HFF-Myc (cell line): ENCODE measurements around the gene RAB3C.

Experiments
- DNase-seq: peaks from one replicate; pipeline ENCODE4 v3.0.0-alpha.2; 2011; ENCODE audit warnings: low read depth; ENCODE audit errors: extremely low read depth
- H3K4me3 ChIP-seq: replicated peaks from 2 replicates; pipeline ENCODE4 v1.5.1; 2011; ENCODE audit warnings: low read depth, mild to moderate bottlenecking, control low read depth, low read length
- TF ChIP-seq, protein P1 (sequence below): IDR thresholded peaks from 2 replicates; pipeline ENCODE4 v1.5.1; 2012; ENCODE audit warnings: mild to moderate bottlenecking, low read depth, low read length, control low read depth; ENCODE audit errors: missing control alignments

Gene RAB3C

DNA sequence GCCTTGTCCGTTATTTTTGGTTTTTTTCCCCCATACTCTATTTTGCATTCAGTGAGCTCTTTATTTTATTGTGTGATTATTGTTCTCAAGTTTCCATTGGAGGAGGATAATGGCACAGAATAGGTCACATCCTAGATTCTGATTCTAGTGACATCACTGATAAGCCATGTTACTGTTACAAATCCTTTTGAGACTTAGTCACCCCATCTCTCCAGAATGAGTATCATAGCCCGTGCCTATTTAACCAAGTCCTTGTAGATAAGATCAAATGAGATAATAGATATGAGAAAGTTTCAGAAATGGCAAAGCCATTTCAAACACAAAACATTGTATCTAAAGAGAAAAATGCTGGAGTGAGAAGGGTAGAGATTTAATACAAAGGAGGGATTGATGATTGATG, 242.6 kb downstream of the RAB3C start:
- DNase-seq: no peak
- H3K4me3 ChIP-seq: no peak overlapping the region

DNA sequence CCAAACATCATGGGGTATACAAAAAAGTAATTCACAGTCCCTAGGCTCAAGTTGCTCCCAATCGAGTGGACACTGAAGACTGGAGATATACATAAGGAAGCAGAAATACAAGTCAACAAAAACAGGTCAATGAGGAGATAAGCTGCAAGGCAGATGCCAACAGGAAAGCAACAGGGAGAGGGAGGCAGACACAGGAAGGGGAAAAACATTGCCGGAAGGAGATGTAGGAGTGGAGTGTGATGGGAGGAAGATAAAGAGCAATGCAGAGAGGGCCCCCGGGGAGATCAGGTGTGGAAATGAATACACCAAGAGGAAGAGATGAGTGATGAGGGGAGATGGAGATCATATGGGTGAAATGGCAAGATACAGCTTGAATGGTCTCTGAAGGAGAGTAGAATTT, 243.0 kb downstream of the RAB3C start:
- DNase-seq: no peak
- TF ChIP-seq, protein P1, sequence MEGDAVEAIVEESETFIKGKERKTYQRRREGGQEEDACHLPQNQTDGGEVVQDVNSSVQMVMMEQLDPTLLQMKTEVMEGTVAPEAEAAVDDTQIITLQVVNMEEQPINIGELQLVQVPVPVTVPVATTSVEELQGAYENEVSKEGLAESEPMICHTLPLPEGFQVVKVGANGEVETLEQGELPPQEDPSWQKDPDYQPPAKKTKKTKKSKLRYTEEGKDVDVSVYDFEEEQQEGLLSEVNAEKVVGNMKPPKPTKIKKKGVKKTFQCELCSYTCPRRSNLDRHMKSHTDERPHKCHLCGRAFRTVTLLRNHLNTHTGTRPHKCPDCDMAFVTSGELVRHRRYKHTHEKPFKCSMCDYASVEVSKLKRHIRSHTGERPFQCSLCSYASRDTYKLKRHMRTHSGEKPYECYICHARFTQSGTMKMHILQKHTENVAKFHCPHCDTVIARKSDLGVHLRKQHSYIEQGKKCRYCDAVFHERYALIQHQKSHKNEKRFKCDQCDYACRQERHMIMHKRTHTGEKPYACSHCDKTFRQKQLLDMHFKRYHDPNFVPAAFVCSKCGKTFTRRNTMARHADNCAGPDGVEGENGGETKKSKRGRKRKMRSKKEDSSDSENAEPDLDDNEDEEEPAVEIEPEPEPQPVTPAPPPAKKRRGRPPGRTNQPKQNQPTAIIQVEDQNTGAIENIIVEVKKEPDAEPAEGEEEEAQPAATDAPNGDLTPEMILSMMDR: no peak
- H3K4me3 ChIP-seq: no peak overlapping the region

More for the DNA sequence above, 242.6 kb downstream of the RAB3C start:
- TF ChIP-seq, protein P1: no peak

DNA sequence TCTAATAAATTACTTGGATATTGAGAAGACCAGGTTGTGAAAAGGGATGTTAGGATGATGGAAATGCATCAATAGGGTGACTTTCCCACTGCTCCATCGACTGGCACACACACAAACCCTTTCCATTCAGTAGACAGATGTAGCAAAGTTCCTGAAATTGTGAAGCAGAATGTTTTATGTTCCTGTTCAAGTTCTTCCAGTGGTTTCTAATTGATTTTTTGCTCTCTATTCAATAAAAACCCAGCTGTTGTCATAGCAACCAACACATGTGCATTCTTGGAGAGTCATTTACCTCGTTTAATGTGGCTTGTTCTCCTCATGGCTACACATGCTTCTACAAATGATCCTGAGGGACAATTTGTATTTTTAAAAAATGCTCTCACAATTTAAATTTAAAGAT, 244.6 kb downstream of the RAB3C start:
- H3K4me3 ChIP-seq: no peak overlapping the region
- no peak for DNase-seq
- TF ChIP-seq, protein P1: no peak

DNA sequence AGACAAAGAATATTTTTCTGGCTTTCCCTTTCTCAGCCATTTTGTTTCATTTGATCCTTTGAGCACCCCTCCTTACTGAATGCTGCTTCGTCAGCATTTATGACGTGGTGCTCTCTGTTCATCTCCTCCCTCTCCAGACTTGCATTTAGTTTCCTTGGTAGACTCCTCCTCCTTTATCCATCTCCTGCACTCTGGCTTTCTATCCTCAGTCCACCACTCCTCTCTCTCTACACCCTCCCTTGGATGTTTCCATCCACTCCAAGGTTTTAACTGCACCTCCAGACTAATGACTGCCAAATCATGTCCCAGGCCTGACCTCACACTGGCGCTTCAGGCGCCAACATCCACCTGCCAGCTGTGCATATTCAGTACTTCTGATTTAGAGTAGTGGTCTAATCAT, 245.4 kb downstream of the RAB3C start:
- no peak overlapping the region for H3K4me3 ChIP-seq
- no peak for DNase-seq
- TF ChIP-seq, protein P1: no peak

DNA sequence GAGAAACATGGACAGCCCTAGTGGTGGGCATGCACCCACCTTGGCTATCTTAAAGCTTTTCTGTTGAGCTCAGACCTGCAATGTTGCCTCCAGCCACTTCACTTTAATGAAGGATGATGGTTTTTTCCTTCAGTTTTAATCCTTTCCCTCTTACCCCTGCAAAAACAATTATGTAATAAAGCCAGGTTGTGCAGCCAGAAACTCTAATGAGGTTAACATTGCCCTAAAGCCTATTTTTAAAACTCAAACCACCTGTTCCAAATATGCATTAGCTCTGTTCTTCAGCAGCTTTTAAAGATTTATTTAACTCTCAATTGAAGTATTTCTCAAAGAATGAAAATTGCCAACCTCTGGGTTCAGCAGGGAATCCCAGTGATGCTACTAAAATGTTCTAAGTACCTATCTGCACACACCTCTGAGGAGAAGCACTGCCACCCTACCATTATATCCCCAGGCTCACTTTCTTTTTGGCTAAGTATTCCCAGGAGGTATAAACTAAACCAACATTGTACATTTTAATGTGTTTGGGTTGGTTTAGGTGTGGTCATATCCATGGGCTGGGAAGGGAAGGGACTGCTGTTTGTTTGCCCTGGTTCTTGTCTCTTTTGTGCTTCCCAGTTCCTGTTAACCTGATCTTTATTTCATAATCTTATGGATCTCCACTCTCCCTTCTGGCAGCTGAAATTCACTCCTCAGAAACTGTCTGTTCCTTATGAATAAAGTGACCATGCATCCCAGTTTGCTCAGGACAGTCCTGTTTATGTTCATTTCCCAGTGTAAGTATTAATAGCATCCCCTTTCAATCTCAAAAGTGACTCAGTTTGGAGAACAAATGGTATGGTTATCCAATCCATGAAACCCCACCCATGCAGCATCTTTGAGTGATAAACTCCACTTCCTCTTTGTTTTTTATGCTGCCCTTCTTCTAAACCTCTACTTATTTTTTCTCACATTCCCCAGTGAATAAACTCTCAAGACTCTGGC, 251.7 kb downstream of the RAB3C start:
- DNase-seq: no peak
- no peak overlapping the region for H3K4me3 ChIP-seq
- TF ChIP-seq, protein P1: no peak

DNA sequence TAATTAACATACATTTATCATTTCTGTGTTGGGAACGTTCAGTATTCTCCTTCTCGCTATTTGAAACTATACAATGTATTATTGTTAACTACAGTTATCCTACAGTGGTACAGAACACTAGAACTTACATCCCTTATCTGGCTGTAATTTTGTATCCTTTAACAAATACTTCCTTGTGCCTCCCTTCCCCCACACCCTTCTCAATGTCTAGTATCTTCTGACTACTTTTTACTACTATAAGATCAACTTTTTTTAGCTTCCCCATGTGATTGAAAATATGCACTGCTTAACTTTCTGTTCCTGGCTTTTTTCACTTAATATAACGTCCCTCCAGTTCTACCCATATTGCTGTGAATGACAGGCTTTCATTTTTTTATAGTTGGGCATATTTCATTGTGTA, 253.5 kb downstream of the RAB3C start:
- TF ChIP-seq, protein P1: no peak
- H3K4me3 ChIP-seq: no peak overlapping the region
- DNase-seq: no peak
